ENCODE results near the gene NEU4. TPM values are rescaled to one million over a fixed set of nuclear protein-coding genes. Genes with fewer than 3 reads are reported as not detected.

Gene NEU4
- total and polyA plus RNA-seq, 9 of the 15 experiments (the other 6 are each of a cell fraction or from before 2014, with no cell fraction given): 0.01 to 0.40 TPM; not detected in 7

DNA sequence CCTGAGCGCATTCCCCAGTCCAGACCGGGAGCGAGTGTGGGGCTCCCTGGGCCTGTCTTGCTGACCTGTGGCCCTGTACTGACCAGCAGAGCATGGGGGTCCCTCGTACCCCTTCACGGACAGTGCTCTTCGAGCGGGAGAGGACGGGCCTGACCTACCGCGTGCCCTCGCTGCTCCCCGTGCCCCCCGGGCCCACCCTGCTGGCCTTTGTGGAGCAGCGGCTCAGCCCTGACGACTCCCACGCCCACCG, 5.3 kb downstream of the NEU4 start:
- Histone ChIP-seq H3K27ac (ENCODE audit: extremely low read depth, low read depth, low read length) (no peak overlapping the region), H3K9me1 (ENCODE audit: control insufficient read depth, insufficient read depth, low read length) (no peaks in the 10 kb centered on the region), H3K79me2 (ENCODE audit: control insufficient read depth, insufficient read depth, low read length) (no peaks in the 10 kb centered on the region), H3K4me3 (no peak overlapping the region), H3K4me2 (ENCODE audit: insufficient read depth, low read length) (no peak overlapping the region), H3K36me3 (ENCODE audit: control insufficient read depth, insufficient read depth, low read length) (no peaks in the 10 kb centered on the region), H2AFZ (ENCODE audit: low read depth, low read length) (no peak overlapping the region), H3K9me3 (replicated peaks; ENCODE audit: control insufficient read depth, insufficient read depth, low read depth, low read length) (no peaks in the 10 kb centered on the region), H3K4me1 (replicated peaks in 1 of 2; ENCODE audit: control insufficient read depth in 2 of 2, insufficient read depth in 2 of 2, low read length in 2 of 2) (peaks cover 0 to 76% of the 10 kb centered on the region in 2 experiments; a peak in 3 of 5 replicates), H4K20me1 (replicated peaks; ENCODE audit: control insufficient read depth, insufficient read depth, low read length) (no peaks in the 10 kb centered on the region), H3K27me3 (ENCODE audit: control insufficient read depth in 2 of 2, insufficient read depth in 2 of 2, low read length in 2 of 2) (no peaks in the 10 kb centered on the region), H3K9ac (ENCODE audit: insufficient read depth in 1 of 2, low read depth in 2 of 2, low read length in 2 of 2) (no peak overlapping the region)
- FAIRE-seq: no peak
- no peak for DNase-seq (ENCODE audit: extremely low read depth in 1 of 4, low spot score in 3 of 4)
- no TSS peak for BruUV-seq (replicated peaks)
- ChIA-PET CTCF (ENCODE audit: low intra/inter-chr PET ratio) (no interaction called here), POLR2A (no interaction called here)
- 76% methylated on average over 10 of the region's 17 CpGs for WGBS (ENCODE audit: insufficient coverage, low coverage, missing lambda C conversion rate)
- ATAC-seq: no peak
- in situ Hi-C loops (cut with MboI) (no loop called here), intact Hi-C loops (cut with micrococcal nuclease) (no loop called here)
- TF ChIP-seq CC2D1A (IDR thresholded peaks at IDR 0.05): no peak
- no peak for TF ChIP-seq DDX20 (tag; IDR thresholded peaks at IDR 0.05; ENCODE audit: low read depth)
- TF ChIP-seq NFE2 (IDR thresholded peaks at IDR 0.05; ENCODE audit: low read depth): no peak
- TF ChIP-seq, protein P1, sequence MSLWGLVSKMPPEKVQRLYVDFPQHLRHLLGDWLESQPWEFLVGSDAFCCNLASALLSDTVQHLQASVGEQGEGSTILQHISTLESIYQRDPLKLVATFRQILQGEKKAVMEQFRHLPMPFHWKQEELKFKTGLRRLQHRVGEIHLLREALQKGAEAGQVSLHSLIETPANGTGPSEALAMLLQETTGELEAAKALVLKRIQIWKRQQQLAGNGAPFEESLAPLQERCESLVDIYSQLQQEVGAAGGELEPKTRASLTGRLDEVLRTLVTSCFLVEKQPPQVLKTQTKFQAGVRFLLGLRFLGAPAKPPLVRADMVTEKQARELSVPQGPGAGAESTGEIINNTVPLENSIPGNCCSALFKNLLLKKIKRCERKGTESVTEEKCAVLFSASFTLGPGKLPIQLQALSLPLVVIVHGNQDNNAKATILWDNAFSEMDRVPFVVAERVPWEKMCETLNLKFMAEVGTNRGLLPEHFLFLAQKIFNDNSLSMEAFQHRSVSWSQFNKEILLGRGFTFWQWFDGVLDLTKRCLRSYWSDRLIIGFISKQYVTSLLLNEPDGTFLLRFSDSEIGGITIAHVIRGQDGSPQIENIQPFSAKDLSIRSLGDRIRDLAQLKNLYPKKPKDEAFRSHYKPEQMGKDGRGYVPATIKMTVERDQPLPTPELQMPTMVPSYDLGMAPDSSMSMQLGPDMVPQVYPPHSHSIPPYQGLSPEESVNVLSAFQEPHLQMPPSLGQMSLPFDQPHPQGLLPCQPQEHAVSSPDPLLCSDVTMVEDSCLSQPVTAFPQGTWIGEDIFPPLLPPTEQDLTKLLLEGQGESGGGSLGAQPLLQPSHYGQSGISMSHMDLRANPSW (CRISPR knock-in tag; IDR thresholded peaks at IDR 0.05): no peak
- TF ChIP-seq, protein P2, sequence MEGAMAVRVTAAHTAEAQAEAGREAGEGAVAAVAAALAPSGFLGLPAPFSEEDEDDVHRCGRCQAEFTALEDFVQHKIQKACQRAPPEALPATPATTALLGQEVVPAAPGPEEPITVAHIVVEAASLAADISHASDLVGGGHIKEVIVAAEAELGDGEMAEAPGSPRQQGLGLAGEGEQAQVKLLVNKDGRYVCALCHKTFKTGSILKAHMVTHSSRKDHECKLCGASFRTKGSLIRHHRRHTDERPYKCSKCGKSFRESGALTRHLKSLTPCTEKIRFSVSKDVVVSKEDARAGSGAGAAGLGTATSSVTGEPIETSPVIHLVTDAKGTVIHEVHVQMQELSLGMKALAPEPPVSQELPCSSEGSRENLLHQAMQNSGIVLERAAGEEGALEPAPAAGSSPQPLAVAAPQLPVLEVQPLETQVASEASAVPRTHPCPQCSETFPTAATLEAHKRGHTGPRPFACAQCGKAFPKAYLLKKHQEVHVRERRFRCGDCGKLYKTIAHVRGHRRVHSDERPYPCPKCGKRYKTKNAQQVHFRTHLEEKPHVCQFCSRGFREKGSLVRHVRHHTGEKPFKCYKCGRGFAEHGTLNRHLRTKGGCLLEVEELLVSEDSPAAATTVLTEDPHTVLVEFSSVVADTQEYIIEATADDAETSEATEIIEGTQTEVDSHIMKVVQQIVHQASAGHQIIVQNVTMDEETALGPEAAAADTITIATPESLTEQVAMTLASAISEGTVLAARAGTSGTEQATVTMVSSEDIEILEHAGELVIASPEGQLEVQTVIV (CRISPR knock-in tag; IDR thresholded peaks at IDR 0.05; ENCODE audit: borderline replicate concordance): no peak
- TF ChIP-seq, protein P3, sequence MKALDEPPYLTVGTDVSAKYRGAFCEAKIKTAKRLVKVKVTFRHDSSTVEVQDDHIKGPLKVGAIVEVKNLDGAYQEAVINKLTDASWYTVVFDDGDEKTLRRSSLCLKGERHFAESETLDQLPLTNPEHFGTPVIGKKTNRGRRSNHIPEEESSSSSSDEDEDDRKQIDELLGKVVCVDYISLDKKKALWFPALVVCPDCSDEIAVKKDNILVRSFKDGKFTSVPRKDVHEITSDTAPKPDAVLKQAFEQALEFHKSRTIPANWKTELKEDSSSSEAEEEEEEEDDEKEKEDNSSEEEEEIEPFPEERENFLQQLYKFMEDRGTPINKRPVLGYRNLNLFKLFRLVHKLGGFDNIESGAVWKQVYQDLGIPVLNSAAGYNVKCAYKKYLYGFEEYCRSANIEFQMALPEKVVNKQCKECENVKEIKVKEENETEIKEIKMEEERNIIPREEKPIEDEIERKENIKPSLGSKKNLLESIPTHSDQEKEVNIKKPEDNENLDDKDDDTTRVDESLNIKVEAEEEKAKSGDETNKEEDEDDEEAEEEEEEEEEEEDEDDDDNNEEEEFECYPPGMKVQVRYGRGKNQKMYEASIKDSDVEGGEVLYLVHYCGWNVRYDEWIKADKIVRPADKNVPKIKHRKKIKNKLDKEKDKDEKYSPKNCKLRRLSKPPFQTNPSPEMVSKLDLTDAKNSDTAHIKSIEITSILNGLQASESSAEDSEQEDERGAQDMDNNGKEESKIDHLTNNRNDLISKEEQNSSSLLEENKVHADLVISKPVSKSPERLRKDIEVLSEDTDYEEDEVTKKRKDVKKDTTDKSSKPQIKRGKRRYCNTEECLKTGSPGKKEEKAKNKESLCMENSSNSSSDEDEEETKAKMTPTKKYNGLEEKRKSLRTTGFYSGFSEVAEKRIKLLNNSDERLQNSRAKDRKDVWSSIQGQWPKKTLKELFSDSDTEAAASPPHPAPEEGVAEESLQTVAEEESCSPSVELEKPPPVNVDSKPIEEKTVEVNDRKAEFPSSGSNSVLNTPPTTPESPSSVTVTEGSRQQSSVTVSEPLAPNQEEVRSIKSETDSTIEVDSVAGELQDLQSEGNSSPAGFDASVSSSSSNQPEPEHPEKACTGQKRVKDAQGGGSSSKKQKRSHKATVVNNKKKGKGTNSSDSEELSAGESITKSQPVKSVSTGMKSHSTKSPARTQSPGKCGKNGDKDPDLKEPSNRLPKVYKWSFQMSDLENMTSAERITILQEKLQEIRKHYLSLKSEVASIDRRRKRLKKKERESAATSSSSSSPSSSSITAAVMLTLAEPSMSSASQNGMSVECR (CRISPR knock-in tag; IDR thresholded peaks at IDR 0.05): no peak
- TF ChIP-seq, protein P4, sequence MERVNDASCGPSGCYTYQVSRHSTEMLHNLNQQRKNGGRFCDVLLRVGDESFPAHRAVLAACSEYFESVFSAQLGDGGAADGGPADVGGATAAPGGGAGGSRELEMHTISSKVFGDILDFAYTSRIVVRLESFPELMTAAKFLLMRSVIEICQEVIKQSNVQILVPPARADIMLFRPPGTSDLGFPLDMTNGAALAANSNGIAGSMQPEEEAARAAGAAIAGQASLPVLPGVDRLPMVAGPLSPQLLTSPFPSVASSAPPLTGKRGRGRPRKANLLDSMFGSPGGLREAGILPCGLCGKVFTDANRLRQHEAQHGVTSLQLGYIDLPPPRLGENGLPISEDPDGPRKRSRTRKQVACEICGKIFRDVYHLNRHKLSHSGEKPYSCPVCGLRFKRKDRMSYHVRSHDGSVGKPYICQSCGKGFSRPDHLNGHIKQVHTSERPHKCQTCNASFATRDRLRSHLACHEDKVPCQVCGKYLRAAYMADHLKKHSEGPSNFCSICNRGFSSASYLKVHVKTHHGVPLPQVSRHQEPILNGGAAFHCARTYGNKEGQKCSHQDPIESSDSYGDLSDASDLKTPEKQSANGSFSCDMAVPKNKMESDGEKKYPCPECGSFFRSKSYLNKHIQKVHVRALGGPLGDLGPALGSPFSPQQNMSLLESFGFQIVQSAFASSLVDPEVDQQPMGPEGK (CRISPR knock-in tag; IDR thresholded peaks at IDR 0.05; ENCODE audit: borderline replicate concordance): no peak
- TF ChIP-seq ZFP36 (IDR thresholded peaks at IDR 0.05; ENCODE audit: low read depth, low read length, partially characterized antibody): no peak
- no peak for TF ChIP-seq HIVEP1 (CRISPR knock-in tag; IDR thresholded peaks at IDR 0.05)
- TF ChIP-seq SRSF9 (IDR thresholded peaks at IDR 0.05; ENCODE audit: borderline replicate concordance, low read depth, low read length): no peak
- no peak for TF ChIP-seq SRSF3 (IDR thresholded peaks at IDR 0.05; ENCODE audit: insufficient read depth, low read length)
- TF ChIP-seq FUS (optimal IDR thresholded peaks at IDR 0.05; ENCODE audit: low read depth, low read length): no peak

All from K562 (cell line).